Gastrocnemius medialis (tissue), 4 donors: ENCODE measurements around the gene COP1. TPM values are rescaled to one million over a fixed set of nuclear protein-coding genes. Genes with fewer than 3 reads are reported as not detected.
"Not testable (repeated sequence)": the region's sequence is repeated elsewhere in the genome, so short reads cannot be mapped to it uniquely, and the experiment has no call there.

Source experiments
- ATAC-seq, 2 donors: fragments of 150-250 bp; one replicate each; pipeline ENCODE4 v1.9.1; 2016
- DNase-seq, 2 donors: peaks; one replicate each; pipeline ENCODE4 v3.0.0-alpha.2; 2019
- H3K27ac ChIP-seq, 4 donors: fragments of 200-600 bp; sonication (generic); 1 replicate in 1 of 4; 2 replicates in 3 of 4; pipeline ENCODE4 v1.5.1; 2016 to 2018; ENCODE audit warnings: mild to moderate bottlenecking in 2 of 4, moderate library complexity in 1 of 4
- H3K27me3 ChIP-seq, 3 donors: fragments of 200-600 bp; sonication (generic) in 2 of 3; 1 replicate in 1 of 3; 2 replicates in 2 of 3; pipeline versions ENCODE4 v1.5.1 to v1.6.0; 2016 to 2019; ENCODE audit warnings: mild to moderate bottlenecking in 1 of 3, moderate library complexity in 1 of 3
- H3K36me3 ChIP-seq, 2 donors: fragments of 200-600 bp; sonication (generic) in 1 of 2; one replicate each; pipeline ENCODE4 v1.5.1; 2017 to 2018
- H3K4me1 ChIP-seq, 2 donors: fragments of 200-600 bp; sonication (generic) in 1 of 2; one replicate each; pipeline ENCODE4 v1.5.1; 2016 to 2017; ENCODE audit warnings: mild to moderate bottlenecking in 2 of 2
- H3K4me3 ChIP-seq, 4 donors: fragments of 200-600 bp; sonication (generic) in 3 of 4; 1 replicate in 1 of 4; 2 replicates in 3 of 4; pipeline ENCODE4 v1.5.1; 2016 to 2019; ENCODE audit warnings: mild to moderate bottlenecking in 2 of 4
- H3K9me3 ChIP-seq, 3 donors: fragments of 200-600 bp; sonication (generic) in 2 of 3; 1 replicate in 1 of 3; 2 replicates in 2 of 3; pipeline ENCODE4 v1.5.1; 2016 to 2019
- POLR2A ChIP-seq, 2 donors: fragments of 450-650 bp; IDR thresholded peaks; one replicate each; pipeline ENCODE4 v1.6.1; 2017; ENCODE audit warnings: antibody characterized with exemption in 2 of 2, mild to moderate bottlenecking in 2 of 2, moderate library complexity in 2 of 2
- in situ Hi-C, 4 donors: fragments of 200-750 bp; cut with MboI; loops; one replicate each; pipeline versions ENCODE4 v1.15.0 to v1.8.0; 2017; ENCODE audit warnings: low sequenced_read_pairs in 4 of 4
- intact Hi-C: fragments of 100-400 bp; cut with DNase I; formaldehyde crosslinking; loops from one replicate; pipeline ENCODE4 v1.15.1; 2023; ENCODE audit warnings: low total_unique reads
- total RNA-seq, 4 donors: library from RNA; depleted of rRNA; stranded (reverse); fragments of >200 nt; gene quantifications; one replicate each; pipeline versions ENCODE4 v1.1.0 to v1.2.3, GENCODE V29; 2016
- TF ChIP-seq, protein P1 (sequence below), 5 experiments: fragments of 450-650 bp in 3 of 5; fragments of 200-600 bp in 2 of 5; sonication (generic) in 2 of 5; IDR thresholded peaks in 4 of 5; conservative IDR thresholded peaks in 1 of 5; 1 replicate in 4 of 5; 2 replicates in 1 of 5; pipeline ENCODE4 v1.5.1; 2016 to 2019; ENCODE audit warnings: antibody characterized with exemption in 5 of 5, mild to moderate bottlenecking in 3 of 5, moderate library complexity in 3 of 5

COP1 gene
- total RNA-seq, 4 donors from 2014 or later, result 19.6 to 29.7 (median 25.3) TPM

DNA sequence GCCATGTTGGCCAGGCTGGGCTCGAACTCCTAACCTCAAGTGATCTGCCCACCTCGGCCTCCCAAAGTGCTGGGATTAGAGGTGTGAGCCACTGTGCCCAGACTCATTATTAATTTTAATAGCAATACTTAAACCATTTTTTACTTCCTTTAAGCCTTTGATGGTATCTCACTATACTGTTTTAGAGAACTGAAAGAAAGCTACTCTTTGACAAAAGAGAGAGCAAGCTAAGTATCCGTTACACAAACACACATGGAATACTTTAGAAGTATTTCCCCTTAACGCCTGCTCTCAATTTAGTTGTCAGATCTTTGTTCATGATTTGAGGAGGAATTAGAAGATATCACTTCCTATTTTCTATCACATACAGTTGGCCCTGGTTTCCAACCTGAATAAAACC, 189.4 kb downstream of the COP1 start:
- DNase-seq (no peak), ATAC-seq (no peak)
- H3K4me1 ChIP-seq, result no peaks in the 10 kb centered on the region
- intact Hi-C loops (no loop called here), in situ Hi-C loops (no loop called here)
- no peaks in the 10 kb centered on the region for H3K27me3 ChIP-seq
- H3K9me3 ChIP-seq, result no peaks in the 10 kb centered on the region
- H3K4me3 ChIP-seq, result no peak overlapping the region
- TF ChIP-seq POLR2A (IDR thresholded peaks at IDR 0.05), result no peak
- TF ChIP-seq, protein P1, sequence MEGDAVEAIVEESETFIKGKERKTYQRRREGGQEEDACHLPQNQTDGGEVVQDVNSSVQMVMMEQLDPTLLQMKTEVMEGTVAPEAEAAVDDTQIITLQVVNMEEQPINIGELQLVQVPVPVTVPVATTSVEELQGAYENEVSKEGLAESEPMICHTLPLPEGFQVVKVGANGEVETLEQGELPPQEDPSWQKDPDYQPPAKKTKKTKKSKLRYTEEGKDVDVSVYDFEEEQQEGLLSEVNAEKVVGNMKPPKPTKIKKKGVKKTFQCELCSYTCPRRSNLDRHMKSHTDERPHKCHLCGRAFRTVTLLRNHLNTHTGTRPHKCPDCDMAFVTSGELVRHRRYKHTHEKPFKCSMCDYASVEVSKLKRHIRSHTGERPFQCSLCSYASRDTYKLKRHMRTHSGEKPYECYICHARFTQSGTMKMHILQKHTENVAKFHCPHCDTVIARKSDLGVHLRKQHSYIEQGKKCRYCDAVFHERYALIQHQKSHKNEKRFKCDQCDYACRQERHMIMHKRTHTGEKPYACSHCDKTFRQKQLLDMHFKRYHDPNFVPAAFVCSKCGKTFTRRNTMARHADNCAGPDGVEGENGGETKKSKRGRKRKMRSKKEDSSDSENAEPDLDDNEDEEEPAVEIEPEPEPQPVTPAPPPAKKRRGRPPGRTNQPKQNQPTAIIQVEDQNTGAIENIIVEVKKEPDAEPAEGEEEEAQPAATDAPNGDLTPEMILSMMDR (IDR thresholded peaks at IDR 0.05 in 4 of 5, conservative IDR thresholded peaks at IDR 0.05 in 1 of 5), result no peak
- peaks cover 0 to 5% of the 10 kb centered on the region in 2 donors for H3K36me3 ChIP-seq
- H3K27ac ChIP-seq, result no peak overlapping the region

- H3K4me1 ChIP-seq, result no peaks in the 10 kb centered on the region
- TF ChIP-seq, protein P1 (IDR thresholded peaks at IDR 0.05 in 4 of 5, conservative IDR thresholded peaks at IDR 0.05 in 1 of 5), result no peak
- no peak for TF ChIP-seq POLR2A (IDR thresholded peaks at IDR 0.05)
- ATAC-seq (no peak), DNase-seq (no peak)
- in situ Hi-C loops, result no loop called here
- H3K36me3 ChIP-seq, result no peaks in the 10 kb centered on the region
- no peaks in the 10 kb centered on the region for H3K27me3 ChIP-seq
- H3K4me3 ChIP-seq, result no peak overlapping the region
- H3K9me3 ChIP-seq, result no peaks in the 10 kb centered on the region
- no peak overlapping the region for H3K27ac ChIP-seq
- intact Hi-C loops, result no loop called here
Measured at GRCh38 chr1:176009951-176010350, 197.1 kb downstream of the COP1 start.

- H3K36me3 ChIP-seq, DNase-seq, H3K4me3 ChIP-seq, H3K9me3 ChIP-seq, H3K4me1 ChIP-seq, ATAC-seq, in situ Hi-C loops, intact Hi-C loops, H3K27ac ChIP-seq, H3K27me3 ChIP-seq: not testable (repeated sequence)
Measured at GRCh38 chr1:176007756-176008389, 199.2 kb downstream of the COP1 start.

DNA sequence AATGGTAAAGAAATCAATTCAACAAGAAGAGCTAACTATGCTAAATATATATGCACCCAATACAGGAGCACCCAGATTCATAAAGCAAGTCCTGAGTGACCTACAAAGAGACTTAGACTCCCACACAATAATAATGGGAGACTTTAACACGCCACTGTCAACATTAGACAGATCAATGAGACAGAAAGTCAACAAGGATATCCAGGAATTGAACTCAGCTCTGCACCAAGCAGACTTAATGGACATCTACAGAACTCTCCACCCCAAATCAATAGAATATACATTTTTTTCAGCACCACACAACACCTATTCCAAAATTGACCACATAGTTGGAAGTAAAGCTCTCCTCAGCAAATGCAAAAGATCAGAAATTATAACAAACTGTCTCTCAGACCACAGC, 212.4 kb downstream of the COP1 start:
- intact Hi-C loops, H3K36me3 ChIP-seq, ATAC-seq, H3K27me3 ChIP-seq, H3K4me3 ChIP-seq, H3K27ac ChIP-seq, H3K4me1 ChIP-seq, in situ Hi-C loops, DNase-seq, H3K9me3 ChIP-seq: not testable (repeated sequence)

GRCh38 chr1:175992825-175993224, 214.3 kb downstream of the COP1 start:
- H3K36me3 ChIP-seq, intact Hi-C loops, H3K4me1 ChIP-seq, H3K9me3 ChIP-seq, DNase-seq, H3K4me3 ChIP-seq, H3K27me3 ChIP-seq, H3K27ac ChIP-seq, in situ Hi-C loops, ATAC-seq: not testable (repeated sequence)

DNA sequence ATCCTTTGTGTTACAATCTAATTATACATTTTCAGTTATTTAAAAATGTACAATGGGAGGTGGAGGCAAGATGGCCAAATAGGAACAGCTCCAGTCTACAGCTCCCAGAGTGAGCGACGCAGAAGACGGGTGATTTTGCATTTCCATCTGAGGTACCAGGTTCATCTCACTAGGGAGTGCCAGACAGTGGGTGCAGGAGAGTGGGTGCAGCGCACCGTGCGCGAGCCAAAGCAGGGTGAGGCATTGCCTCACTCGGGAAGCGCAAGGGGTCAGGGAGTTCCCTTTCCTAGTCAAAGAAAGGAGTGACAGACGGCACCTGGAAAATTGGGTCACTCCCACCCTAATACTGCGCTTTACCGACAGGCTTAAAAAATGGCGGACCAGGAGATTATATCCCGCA, 214.9 kb downstream of the COP1 start:
- H3K4me1 ChIP-seq, H3K36me3 ChIP-seq, H3K27me3 ChIP-seq, H3K9me3 ChIP-seq, ATAC-seq, in situ Hi-C loops, intact Hi-C loops, H3K27ac ChIP-seq, H3K4me3 ChIP-seq, DNase-seq: not testable (repeated sequence)

DNA sequence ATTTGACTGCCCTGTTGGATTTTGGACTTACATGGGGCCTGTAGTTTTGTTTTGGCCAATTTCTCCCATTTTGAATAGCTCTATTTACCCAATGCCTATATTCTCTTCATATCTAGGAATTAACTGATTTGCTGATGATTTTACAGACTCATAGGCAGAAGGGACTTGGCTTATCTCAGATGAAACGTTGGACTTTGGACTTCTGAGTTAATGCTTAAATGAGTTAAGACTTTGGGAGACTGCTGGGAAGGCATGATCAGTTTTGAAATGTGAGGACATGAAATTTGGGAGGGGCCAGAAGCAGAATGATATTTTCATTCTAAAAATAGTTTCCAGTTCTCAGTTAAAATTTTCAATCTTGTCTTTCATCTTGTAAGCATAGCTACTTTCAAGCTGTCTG, 222.3 kb downstream of the COP1 start:
- Histone ChIP-seq H3K36me3 (peaks cover 0 to 41% of the 10 kb centered on the region in 2 donors), H3K27me3 (no peaks in the 10 kb centered on the region)

More for the DNA sequence above, 222.3 kb downstream of the COP1 start:
- ATAC-seq (no peak), DNase-seq (no peak)
- in situ Hi-C loops, result no loop called here
- Histone ChIP-seq H3K4me3 (no peak overlapping the region), H3K4me1 (no peaks in the 10 kb centered on the region), H3K9me3 (no peaks in the 10 kb centered on the region), H3K27ac (no peak overlapping the region)
- TF ChIP-seq POLR2A (IDR thresholded peaks at IDR 0.05), result no peak
- TF ChIP-seq, protein P1 (IDR thresholded peaks at IDR 0.05 in 4 of 5, conservative IDR thresholded peaks at IDR 0.05 in 1 of 5), result no peak
- intact Hi-C loops, result no loop called here
